NCI-H446 (cell line): ENCODE results near the gene C11orf97.
"Not testable (repeated sequence)": the region's sequence is repeated elsewhere in the genome, so short reads cannot be mapped to it uniquely, and the experiment has no call there.

Experiments
- DNase-seq, 2 experiments: peaks; one replicate each; lab custom pipeline; 2025; lab: John Stamatoyannopoulos, UW

Gene C11orf97

DNA sequence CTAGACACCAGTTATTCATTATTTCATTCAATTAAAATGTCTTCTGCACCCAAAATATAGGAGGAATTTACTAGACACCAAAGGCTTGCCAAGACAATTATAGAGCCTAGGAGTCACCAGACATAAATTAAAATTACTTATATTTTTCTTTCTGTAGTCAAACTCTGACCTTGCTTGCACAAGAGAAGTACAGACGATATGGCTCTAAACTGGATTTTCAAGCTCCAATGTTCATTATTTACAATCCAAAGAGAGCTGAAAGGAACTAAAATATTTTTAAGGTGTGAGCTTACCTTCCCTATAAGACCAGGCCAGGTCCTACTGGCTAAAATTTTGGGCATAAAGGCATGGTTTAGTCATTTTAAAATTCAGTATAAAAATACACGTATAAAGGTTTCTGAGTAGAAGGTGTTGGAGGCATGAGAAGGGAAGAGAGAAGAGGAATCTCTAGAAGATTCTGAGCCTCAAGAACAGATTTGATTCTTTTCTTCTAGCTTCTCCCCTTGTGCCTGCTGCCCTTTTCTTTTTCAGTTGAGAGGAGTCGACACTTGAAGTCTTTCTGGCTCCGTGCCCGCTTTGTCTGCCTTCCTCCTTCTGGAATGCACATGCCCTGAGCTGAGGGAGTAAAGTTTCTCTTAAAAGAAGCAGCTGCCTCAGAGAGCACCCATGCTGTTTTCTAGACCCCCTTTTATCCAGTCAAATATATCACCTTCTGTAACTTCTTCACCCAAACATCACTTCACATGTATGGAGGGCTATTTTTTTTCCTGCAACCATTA is 13.5 kb downstream of the C11orf97 start:
- DNase-seq = peak in 1 of 2 experiments; percentile 64

DNA sequence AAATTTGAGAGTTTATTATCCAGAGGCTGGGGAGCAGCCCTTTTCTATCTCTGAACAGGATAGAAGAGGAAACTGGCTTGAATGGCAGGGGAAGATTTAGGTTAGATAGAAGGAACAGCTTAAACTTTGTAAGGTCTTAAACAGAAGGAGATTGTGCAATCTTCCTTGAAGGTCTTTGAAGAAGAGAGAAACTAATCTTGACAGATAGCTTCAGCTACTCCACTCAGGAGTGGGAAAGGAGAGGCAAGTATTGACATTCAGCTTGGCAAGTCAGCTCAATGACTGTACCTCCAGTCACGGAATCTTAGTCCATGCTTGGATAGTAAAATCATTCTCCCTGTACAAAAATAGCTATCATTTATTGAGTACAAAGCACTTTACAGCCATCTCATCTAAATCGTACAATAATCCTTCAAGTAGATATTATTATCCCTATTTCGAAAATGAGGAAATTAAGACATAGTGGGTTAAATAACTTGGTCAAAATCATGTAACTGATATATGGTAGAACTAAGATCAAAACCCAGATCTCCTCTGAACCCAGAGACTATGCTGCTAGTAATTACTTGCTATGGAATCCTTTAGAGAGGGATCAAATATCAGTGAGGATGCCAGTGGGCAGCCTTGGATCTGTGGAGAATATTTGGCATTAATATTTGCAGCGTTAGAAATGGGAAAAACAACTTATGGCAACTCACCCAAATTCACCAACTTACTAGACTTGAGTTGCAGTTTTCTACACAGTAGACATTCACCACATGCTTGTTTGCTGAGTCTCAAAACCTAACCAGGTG is 14.6 kb downstream of the C11orf97 start:
- DNase-seq = no peak

DNA sequence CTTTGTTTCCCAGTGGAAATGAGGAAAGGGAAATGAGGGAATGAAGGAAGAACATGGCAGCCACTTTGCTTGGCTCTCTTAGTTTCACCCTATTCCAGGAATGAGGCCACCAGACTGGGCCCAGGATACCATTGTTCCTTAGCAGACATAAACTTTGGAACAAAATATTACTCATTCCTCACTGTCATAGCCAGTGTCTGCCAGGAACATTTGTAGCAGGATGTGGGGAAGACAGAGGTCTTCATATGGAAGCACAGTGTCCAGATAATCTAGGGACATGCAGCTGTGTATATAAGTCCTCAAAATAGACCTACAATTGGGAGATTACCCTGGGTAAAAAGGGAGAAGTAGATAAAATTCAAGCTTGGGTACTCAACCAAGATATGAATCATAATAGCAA is 16.3 kb downstream of the C11orf97 start:
- DNase-seq = no peak

DNA sequence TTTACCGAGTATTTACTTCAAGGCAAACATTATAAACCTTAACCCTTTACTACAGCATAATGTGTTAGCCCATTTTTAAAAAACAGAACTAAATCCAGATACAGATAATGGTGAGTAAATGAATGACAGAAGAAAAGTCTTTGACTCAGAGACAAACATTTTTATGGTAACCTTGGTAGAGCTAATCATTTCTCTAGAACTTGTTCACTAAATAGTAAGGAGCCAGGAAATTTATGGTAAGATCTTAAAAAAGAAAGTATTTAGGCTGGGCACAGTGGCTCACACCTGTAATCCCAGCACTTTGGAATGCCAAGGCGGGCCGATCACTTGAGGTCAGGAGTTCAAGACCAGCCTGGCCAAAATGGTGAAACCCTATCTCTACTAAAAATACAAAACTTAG is 19.9 kb downstream of the C11orf97 start:
- DNase-seq = no peak

DNA sequence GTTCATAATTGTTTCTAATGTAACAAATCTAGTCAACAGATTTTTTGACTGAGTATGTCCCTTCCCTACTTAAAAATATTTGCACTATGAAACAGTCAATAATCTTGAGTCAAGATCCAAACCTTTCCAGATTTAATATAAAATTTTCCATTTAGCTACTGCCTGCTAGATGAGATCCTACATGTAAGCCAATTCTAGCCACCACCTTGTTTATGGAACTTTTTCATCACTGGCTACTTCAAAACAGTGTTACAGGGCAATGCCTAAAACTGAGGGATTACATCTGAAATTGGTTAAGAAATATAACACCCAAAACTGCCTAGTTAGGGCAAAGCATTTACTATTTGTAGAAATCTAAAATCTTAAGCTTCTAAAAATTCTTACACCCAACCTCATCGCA is 20.9 kb downstream of the C11orf97 start:
- no peak for DNase-seq

DNA sequence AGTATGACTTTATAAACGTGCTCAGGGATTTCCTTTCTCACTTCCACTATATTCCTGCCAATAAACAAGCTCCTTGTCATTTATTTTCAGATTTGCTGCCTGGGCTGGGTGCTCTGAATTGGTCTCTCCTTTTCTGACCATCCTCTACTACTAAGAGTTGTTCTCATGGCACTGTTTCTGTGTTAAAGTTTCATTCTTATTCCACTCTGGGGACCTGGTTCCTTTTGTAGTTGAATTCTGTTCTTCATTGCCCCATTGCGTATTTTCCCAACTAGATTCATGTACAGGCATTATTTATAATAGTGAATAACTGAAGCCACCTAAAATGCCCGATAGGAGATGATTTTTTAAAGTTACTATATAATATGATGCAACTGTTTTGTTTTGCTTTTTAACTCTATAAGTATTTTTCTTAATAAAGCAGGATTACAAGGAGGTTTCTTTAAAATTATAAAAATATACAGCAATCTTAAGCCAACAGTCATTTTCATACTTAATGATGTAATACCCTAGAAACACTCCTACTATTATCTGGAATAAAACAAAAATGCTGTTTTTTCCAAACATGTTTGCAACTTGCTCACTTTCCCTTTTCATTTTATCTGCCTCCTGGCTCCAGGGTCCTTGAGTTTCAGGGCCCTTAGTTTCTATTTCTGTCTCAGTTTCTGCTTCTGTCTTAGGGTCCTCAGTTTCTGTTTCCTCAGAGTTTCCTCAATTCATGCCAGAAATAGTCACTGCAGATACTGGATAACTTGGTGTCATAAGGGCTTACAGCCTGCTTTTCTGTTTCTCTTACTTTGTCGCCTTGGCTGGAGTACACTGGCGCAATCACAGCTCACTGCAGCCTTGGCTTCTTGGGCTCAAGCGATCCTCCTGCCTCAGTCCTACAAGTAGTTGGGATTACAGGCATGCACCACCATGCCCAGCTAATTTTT is 21.7 kb downstream of the C11orf97 start:
- DNase-seq = no peak

DNA sequence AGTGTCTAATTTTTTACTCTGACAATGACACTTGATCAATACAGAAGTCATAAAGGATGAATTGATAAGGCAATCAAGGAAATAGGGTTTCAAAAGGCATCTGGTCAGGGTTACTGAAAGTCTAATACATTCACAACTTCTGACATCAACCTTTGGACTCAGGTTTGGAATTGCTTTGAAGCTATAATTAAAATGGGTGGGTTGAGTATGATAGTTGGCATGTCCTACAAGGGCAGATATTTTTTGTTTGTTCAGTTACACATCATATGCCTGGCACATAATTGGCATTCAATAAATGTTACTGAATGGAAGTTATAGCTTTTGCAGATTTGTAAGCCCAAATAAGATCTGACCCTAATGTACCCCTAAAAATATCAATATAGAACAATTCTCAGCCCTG is 24.1 kb downstream of the C11orf97 start:
- DNase-seq = no peak

DNA sequence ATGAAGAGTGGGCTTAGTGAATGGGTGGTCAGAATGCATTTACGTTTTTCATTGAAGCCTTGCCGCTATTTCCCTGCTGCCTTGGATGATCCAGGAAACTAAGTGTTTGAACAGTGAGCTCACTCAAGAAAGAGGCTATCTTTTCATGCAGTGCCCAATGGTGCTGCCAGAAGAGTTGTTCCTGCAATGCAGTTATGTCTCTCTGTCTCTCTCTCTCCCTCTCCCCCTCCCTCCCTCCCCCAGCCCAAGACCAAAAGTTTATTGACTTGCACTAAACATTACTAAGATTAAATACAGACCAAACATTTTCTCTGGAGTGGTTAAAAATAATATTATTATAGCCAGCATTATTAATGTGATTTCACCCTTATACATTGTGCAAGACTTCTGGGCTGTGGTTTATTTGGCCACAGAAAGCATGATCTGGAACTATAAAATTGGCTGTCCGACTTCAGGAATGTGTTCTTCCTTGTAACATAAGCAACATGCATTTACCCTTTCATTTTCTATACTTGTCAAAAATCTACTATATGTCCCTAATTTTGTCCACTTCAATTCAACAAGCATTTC is 24.9 kb downstream of the C11orf97 start:
- no peak for DNase-seq

DNA sequence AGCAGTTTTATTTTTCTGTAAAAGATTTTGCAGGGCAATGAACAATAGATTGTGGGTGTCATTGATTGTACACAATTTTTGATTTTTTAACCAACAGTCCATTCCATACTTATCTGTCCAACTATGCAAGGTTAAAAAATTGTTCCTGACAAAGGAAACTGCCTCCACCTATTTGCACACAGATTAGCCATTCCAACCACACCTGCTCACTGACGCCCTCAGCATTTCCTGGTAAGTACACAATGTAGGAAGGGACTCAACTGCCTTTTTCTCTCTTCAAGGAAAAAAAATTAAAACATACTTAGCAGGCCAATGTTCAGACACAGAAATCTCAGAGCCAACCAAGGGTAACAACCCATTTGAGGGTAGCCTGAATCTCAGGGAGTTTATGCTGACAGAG is 27.2 kb downstream of the C11orf97 start:
- no peak for DNase-seq

DNA sequence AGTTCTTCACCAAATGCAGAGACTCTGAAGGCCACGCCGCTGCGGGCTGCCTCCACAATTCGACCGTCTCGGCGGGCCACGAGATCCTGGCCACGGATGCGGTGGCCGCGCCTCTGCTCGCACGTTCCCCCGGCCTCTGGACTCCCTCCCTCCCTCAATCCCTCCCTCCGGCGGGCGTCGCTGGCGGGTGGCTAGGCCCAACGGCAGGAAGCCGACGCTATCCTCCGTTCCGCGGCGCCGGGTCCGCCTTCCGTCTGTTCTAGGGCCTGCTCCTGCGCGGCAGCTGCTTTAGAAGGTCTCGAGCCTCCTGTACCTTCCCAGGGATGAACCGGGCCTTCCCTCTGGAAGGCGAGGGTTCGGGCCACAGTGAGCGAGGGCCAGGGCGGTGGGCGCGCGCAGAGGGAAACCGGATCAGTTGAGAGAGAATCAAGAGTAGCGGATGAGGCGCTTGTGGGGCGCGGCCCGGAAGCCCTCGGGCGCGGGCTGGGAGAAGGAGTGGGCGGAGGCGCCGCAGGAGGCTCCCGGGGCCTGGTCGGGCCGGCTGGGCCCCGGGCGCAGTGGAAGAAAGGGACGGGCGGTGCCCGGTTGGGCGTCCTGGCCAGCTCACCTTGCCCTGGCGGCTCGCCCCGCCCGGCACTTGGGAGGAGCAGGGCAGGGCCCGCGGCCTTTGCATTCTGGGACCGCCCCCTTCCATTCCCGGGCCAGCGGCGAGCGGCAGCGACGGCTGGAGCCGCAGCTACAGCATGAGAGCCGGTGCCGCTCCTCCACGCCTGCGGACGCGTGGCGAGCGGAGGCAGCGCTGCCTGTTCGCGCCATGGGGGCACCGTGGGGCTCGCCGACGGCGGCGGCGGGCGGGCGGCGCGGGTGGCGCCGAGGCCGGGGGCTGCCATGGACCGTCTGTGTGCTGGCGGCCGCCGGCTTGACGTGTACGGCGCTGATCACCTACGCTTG is 31.7 kb downstream of the C11orf97 start, which contains the start of gene FUT4:
Gene FUT4 (plus strand): TSS at position 227 of the 951 bp plus-strand sequence. CDS start 213 bp downstream, at position 440.
- DNase-seq = peak; percentile 57 to 87

DNA sequence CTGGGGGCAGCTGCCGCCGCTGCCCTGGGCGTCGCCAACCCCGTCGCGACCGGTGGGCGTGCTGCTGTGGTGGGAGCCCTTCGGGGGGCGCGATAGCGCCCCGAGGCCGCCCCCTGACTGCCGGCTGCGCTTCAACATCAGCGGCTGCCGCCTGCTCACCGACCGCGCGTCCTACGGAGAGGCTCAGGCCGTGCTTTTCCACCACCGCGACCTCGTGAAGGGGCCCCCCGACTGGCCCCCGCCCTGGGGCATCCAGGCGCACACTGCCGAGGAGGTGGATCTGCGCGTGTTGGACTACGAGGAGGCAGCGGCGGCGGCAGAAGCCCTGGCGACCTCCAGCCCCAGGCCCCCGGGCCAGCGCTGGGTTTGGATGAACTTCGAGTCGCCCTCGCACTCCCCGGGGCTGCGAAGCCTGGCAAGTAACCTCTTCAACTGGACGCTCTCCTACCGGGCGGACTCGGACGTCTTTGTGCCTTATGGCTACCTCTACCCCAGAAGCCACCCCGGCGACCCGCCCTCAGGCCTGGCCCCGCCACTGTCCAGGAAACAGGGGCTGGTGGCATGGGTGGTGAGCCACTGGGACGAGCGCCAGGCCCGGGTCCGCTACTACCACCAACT is 32.5 kb downstream of the C11orf97 start:
- no peak for DNase-seq

DNA sequence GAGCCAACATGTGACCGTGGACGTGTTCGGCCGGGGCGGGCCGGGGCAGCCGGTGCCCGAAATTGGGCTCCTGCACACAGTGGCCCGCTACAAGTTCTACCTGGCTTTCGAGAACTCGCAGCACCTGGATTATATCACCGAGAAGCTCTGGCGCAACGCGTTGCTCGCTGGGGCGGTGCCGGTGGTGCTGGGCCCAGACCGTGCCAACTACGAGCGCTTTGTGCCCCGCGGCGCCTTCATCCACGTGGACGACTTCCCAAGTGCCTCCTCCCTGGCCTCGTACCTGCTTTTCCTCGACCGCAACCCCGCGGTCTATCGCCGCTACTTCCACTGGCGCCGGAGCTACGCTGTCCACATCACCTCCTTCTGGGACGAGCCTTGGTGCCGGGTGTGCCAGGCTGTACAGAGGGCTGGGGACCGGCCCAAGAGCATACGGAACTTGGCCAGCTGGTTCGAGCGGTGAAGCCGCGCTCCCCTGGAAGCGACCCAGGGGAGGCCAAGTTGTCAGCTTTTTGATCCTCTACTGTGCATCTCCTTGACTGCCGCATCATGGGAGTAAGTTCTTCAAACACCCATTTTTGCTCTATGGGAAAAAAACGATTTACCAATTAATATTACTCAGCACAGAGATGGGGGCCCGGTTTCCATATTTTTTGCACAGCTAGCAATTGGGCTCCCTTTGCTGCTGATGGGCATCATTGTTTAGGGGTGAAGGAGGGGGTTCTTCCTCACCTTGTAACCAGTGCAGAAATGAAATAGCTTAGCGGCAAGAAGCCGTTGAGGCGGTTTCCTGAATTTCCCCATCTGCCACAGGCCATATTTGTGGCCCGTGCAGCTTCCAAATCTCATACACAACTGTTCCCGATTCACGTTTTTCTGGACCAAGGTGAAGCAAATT is 33.3 kb downstream of the C11orf97 start:
- DNase-seq = peak in 1 of 2 experiments; percentile 43

DNA sequence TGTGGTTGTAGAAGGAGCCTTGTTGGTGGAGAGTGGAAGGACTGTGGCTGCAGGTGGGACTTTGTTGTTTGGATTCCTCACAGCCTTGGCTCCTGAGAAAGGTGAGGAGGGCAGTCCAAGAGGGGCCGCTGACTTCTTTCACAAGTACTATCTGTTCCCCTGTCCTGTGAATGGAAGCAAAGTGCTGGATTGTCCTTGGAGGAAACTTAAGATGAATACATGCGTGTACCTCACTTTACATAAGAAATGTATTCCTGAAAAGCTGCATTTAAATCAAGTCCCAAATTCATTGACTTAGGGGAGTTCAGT is 33.9 kb downstream of the C11orf97 start:
- no peak for DNase-seq

DNA sequence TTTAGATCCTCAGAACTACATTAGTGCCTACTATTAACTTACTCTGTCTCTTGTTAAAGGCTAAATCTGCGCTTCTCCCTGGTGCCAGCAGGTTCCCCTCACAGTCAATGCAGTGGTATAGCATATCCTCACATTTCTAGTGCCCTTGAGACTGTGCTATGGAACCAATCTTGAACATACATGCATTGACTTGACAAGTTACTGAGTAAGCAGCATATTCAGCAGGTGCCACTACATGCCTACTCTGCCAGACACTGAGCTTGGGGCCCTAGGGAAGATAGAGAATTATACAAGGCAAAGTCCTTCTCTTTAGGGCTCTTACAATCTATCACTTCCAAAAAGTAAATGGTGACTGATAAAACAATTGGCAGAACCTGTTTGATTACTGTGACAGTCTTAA is 34.6 kb downstream of the C11orf97 start:
- no peak for DNase-seq

DNA sequence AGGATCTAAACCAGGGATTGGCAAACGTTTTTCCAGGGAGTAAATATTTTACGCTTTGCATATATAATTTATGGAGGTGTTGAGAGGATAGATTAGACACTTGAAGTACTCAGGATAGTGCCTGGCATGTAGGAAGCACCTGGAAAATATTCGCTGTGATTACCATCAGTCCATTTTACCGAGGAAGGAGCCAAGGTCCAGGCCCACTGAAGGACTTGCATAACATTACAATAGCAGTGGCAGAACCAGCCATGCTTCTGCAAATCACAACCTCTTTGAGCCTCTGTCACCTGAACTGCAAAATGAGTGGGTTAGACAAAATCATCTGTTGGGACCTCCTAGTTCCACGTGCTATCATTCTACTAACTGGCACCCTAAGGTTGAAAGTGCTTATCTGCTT is 36.9 kb downstream of the C11orf97 start:
- DNase-seq = no peak

DNA sequence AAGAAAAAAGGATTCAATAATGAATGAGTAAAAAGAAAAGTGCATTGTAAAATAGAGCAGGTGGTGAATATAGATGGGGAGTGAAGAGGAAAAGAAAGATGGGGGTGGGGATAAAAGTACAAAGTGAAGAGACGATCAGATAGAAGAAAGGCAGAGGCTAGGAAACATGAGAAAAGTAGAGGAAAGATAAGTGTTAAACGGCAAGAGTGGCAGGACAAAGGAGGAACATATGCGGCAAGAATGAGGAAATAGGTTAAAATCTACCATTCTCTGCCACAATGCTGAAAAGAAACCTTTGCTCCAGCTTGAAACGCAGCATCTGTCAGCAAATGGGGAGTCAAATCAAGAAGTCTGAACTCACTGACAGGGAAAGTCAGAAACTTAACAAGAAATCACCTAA is 38.3 kb downstream of the C11orf97 start:
- no peak for DNase-seq

DNA sequence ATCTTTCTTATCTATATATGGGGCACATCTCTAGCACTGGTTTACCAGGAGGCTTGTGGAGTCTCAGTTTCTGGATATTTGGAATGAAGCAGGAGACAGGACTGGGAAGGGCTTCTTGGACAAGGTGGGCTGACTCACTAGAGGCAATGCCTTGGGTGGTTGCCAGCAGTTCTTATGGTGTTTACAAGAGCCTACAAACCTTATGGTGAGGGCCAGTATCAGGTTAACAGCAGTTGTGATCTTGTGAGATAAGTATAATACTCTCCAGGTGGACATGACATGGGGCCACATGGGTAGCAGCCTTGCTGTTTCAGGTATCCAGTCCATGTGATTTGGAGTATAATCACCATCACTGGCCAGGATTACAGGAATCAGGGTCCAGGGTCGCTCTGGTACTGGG is 41.7 kb downstream of the C11orf97 start:
- peak in 1 of 2 experiments; percentile 29 for DNase-seq

DNA sequence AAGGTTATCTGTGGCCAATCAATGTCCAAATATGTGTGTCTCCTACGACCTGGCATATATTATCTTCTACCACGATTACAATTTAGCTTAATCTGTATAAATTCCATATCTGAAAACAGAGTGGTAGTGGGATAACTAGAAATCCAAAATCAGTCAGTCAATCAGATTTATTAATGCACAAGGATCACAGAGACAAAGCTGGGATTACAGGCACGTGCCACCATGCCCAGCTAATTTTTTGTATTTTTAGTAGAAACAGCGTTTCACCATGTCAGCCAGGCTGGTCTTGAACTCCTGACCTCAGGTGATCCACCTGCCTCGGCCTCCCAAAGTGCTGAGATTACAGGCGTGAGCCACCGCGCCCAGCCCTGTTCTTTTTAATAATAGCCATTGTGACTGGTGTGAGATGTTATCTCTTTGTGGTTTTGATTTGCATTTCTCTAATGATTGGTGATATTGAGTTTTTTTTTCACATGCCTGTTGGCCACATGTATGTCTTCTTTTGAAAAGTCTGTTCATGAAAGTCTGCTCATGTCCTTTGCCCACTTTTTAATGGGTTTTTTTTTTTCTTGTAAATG is 43.6 kb downstream of the C11orf97 start:
- DNase-seq = not testable (repeated sequence)

DNA sequence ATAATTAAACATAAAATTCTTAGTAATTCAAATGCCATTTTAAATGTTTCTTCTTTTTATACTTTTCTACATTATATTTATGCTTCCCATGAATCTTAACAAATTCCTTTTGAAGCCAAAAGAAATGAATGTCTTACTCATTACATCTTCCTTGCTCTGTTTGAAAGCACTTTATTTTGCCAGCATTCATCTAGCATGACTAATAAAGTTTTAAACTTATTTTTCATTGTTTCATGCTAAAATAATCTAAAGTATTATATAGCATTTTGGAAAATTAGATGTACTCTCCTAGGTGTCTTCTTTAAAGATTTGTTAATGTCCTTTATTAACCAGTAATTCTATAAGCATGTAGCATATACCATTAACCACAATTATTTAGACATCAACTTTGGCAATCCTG is 45.2 kb downstream of the C11orf97 start:
- DNase-seq = no peak
